ENCODE results near the gene OLFML3. TPM values are rescaled to one million over a fixed set of nuclear protein-coding genes. Genes with fewer than 3 reads are reported as not detected.

The OLFML3 gene
- total and polyA plus RNA-seq, 2 of the 8 experiments (the other 6 are each of a cell fraction or from before 2014, with no cell fraction given): 56.0 to 72.3 TPM

- TF ChIP-seq JUN (IDR thresholded peaks at IDR 0.05; ENCODE audit: low read depth, low read length) (no peak), JUND (IDR thresholded peaks at IDR 0.05; ENCODE audit: low read length) (no peak), BRCA1 (IDR thresholded peaks at IDR 0.05; ENCODE audit: low read depth, low read length) (no peak), YY1 (IDR thresholded peaks at IDR 0.05; ENCODE audit: low read depth, low read length) (no peak), TBP (IDR thresholded peaks at IDR 0.05; ENCODE audit: low read depth, low read length) (no peak), ATF3 (IDR thresholded peaks at IDR 0.05; ENCODE audit: insufficient read depth, low read depth, low read length) (no peak)
Measured at GRCh38 chr1:113990530-113990929, 11.3 kb downstream of the OLFML3 start (continued).

Measured in H1 (cell line).